GM23338 (cell line): ENCODE measurements around the gene ROBO1.

Experiments used
- ETS1 ChIP-seq: IDR thresholded peaks from 2 replicates; pipeline ENCODE4 v1.6.1; 2016; ENCODE audit warnings: antibody characterized with exemption
- EZH2 ChIP-seq: fragments of 200-600 bp; sonication (generic); IDR thresholded peaks from one replicate; pipeline ENCODE4 v1.8.0; 2017; ENCODE audit warnings: antibody characterized with exemption, mild to moderate bottlenecking, low read depth; ENCODE audit not compliant: unreplicated experiment
- EZH2phosphoT487 ChIP-seq: fragments of 200-600 bp; sonication (generic); IDR thresholded peaks from one replicate; pipeline ENCODE4 v1.8.1; 2018; ENCODE audit warnings: antibody characterized with exemption; ENCODE audit not compliant: unreplicated experiment
- JUNB ChIP-seq: IDR thresholded peaks from one replicate; pipeline ENCODE4 v1.6.1; 2016; ENCODE audit warnings: antibody characterized with exemption; ENCODE audit not compliant: unreplicated experiment
- POLR2AphosphoS5 ChIP-seq: IDR thresholded peaks from 2 replicates; pipeline ENCODE4 v1.6.1; 2016; ENCODE audit warnings: antibody characterized with exemption, low read depth
- REST ChIP-seq: IDR thresholded peaks from one replicate; pipeline ENCODE4 v1.6.1; 2018; ENCODE audit warnings: antibody characterized with exemption; ENCODE audit not compliant: unreplicated experiment
- TF ChIP-seq, protein P1 (sequence below), 2 experiments: fragments of 200-600 bp in 1 of 2; sonication (generic) in 1 of 2; conservative IDR thresholded peaks; 2 replicates each; pipeline versions ENCODE4 v1.5.1 to v1.6.1; 2016 to 2017; ENCODE audit warnings: antibody characterized with exemption in 2 of 2, low read depth in 2 of 2, mild to moderate bottlenecking in 2 of 2, moderate library complexity in 1 of 2

DNA sequence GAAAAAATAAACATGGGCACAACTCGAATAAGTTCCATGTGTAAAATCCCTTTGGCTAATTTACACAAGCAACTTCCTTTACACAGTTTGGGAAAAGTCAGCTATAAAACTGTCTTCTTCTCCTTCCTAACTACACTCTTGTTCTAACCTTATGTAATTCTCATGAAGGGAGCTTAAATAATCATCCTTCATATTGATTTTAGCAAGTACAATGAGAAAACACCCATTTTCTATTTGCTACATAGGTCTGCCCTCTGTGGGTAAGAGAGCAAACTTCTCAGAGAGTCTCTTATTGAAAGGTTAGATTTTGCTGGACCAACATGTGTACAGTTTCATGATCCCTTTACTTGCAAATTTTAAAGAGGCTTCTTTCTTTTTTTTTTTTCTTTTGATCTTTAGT is 398.5 kb downstream of the ROBO1 start:
- TF ChIP-seq EZH2phosphoT487 (no peak), POLR2AphosphoS5 (no peak), EZH2 (no peak), ETS1 (no peak), REST (no peak), JUNB (no peak)
- TF ChIP-seq, protein P1, sequence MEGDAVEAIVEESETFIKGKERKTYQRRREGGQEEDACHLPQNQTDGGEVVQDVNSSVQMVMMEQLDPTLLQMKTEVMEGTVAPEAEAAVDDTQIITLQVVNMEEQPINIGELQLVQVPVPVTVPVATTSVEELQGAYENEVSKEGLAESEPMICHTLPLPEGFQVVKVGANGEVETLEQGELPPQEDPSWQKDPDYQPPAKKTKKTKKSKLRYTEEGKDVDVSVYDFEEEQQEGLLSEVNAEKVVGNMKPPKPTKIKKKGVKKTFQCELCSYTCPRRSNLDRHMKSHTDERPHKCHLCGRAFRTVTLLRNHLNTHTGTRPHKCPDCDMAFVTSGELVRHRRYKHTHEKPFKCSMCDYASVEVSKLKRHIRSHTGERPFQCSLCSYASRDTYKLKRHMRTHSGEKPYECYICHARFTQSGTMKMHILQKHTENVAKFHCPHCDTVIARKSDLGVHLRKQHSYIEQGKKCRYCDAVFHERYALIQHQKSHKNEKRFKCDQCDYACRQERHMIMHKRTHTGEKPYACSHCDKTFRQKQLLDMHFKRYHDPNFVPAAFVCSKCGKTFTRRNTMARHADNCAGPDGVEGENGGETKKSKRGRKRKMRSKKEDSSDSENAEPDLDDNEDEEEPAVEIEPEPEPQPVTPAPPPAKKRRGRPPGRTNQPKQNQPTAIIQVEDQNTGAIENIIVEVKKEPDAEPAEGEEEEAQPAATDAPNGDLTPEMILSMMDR (conservative IDR thresholded peaks at IDR 0.05; ENCODE audit: low read depth in 2 of 2) = peak; percentile 32 to 58; a peak in 3 of 4 replicates
